Activated CD8-positive, alpha-beta memory T cell treated with anti-CD3 and anti-CD28 coated beads for 36 hours (primary cell): Measurements from ENCODE around the gene EPHX1. TPM values are rescaled to one million over a fixed set of nuclear protein-coding genes. Genes with fewer than 3 reads are reported as not detected.
"Not testable (repeated sequence)": the region's sequence is repeated elsewhere in the genome, so short reads cannot be mapped to it uniquely, and the experiment has no call there.

Experiments used
- CTCF ChIA-PET: fragments of 350-600 bp; sonication (Branson Sonifier 250); formaldehyde crosslinking; loops from one replicate; lab custom pipeline; 2021; ENCODE audit warnings: antibody characterized with exemption; lab: Charles Lee
- POLR2A ChIA-PET: fragments of 350-600 bp; sonication (Branson Sonifier 250); formaldehyde crosslinking; loops from one replicate; lab custom pipeline; 2021; ENCODE audit warnings: antibody characterized with exemption; lab: Charles Lee
- total RNA-seq, 2 experiments: library from RNA; stranded (reverse); gene quantifications; one replicate each; pipeline ENCODE4 v1.2.3, GENCODE V29; 2021

EPHX1 gene
- total RNA-seq, 2 experiments from 2014 or later: 1.8 to 2.4 TPM

GRCh38 chr1:225827076-225827475 lies 17.2 kb downstream of the EPHX1 start:
- CTCF ChIA-PET: no interaction called here
- POLR2A ChIA-PET: interaction anchor here (0.6 kb wide), 1 partner anchor 312 kb away, joined by 4 read pairs; no protein-coding TSS in a partner anchor

DNA sequence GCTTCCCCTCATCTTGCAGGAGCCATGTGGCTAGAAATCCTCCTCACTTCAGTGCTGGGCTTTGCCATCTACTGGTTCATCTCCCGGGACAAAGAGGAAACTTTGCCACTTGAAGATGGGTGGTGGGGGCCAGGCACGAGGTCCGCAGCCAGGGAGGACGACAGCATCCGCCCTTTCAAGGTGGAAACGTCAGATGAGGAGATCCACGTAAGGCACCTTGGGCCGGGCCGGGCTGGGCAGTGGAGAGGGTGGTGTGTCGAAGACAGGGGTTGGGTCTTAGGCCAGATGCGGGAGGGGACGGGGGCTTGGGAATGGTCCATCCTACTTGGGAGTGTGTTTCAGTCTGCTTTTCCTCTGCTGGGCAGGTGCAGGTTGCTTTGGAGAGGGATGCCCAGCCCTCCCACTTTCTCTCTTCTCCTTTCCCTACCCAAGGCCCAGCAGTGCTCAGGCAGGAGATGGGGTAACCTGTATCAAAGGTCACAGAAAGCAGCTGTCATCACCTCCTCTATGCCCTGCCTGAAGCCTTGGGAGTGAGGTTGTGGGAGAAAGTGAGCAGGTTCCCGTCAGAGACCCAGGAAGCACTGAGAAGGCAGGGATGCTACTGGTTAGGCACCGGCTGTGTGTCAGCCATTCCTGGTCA lies 18.9 kb downstream of the EPHX1 start:
- POLR2A ChIA-PET: interaction anchor here (0.6 kb wide), 1 partner anchor 40 kb away, joined by 3 read pairs; no protein-coding TSS in a partner anchor
- CTCF ChIA-PET: no interaction called here

DNA sequence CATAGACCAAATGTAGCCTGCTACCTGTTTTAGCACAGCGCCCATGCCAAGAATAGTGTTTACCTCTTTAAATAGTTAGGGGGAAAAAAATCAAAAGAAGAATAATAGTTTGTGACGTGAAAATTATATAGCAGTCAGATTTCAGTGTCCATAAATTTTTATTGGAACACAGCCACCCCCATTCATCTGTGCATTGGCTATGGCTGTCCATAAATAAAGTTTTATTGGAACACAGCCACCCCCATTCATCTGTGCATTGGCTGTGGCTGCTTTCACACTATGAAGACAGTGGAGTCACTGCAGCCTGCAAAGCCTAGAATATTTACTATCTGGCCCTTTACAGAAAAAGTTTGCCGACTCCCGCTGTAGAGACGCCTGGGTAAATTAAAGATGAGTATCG lies 20.9 kb downstream of the EPHX1 start:
- ChIA-PET POLR2A (no interaction called here), CTCF (no interaction called here)

GRCh38 chr1:225834417-225835329 lies 24.7 kb downstream of the EPHX1 start:
- ChIA-PET POLR2A (interaction anchor here (0.6 to 0.8 kb wide), 3 partner anchors 24 to 165 kb away, joined by 3 to 9 read pairs (median 3); partner anchors contain the start of genes PYCR2 and SDE2), CTCF (interaction anchor here (0.7 kb wide), 2 partner anchors 382 to 912 kb away, joined by 3 read pairs; no protein-coding TSS in a partner anchor)

DNA sequence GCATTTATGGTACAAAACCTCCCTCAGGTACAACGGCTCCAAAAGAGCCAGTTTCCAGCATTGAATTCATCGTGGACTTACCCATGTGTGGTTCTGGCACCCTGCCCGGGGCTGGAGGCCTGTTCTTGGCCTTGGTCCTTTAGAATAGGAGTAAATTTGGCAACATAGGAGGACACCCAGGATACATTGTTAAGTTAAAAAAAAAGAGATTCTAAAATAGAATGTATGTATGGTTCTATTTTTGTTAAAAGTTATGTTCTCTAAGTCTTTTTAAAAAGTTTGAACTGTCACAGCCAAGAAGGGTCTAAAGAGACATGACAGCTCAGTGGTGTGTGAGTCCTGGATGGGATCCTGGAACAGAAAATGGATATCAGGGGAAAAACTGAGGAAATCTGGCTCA lies 25.9 kb downstream of the EPHX1 start:
- CTCF ChIA-PET: interaction anchor here (0.6 kb wide), 1 partner anchor 9 kb away, joined by 3 read pairs; no protein-coding TSS in a partner anchor
- POLR2A ChIA-PET: no interaction called here

DNA sequence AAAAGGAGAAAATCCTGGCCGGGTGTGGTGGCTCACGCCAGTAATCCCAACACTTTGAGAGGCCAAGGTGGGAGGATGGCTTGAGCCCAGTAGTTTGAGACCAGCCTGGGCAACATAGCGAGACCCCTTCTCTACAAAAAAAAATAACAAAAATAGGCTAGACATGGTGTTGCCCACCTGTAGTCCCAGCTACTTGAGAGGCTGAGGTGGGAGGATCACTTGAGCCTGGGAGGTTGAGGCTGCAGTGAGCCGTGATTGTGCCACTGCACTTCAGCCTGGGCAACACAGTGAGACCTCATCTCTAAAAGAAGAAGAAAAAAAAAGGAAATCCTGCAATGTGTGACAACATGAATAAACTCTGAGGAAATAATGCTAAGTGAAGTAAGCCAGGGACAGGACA lies 26.4 kb downstream of the EPHX1 start:
- POLR2A ChIA-PET, CTCF ChIA-PET: not testable (repeated sequence)

DNA sequence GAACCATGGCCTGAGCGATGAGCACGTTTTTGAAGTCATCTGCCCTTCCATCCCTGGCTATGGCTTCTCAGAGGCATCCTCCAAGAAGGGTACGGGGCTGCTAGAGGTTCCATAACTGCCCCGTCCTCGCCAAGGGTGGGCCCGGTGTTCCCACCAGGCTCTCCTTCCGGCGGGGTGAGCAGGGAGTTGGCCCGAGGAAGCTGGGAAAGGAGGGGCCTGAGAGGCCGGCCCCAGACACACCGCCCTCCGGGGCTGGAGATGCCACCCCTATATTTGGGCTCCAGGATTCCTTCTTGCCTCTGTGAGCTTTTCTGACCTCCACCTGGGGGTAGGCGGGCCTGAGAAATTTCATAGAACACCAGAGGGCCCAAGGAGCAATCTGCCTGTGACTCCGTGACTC lies 28.9 kb downstream of the EPHX1 start:
- POLR2A ChIA-PET: interaction anchor here (0.6 kb wide), 1 partner anchor 186 kb away, joined by 3 read pairs; the partner anchor contains the start of gene ENAH
- CTCF ChIA-PET: no interaction called here

DNA sequence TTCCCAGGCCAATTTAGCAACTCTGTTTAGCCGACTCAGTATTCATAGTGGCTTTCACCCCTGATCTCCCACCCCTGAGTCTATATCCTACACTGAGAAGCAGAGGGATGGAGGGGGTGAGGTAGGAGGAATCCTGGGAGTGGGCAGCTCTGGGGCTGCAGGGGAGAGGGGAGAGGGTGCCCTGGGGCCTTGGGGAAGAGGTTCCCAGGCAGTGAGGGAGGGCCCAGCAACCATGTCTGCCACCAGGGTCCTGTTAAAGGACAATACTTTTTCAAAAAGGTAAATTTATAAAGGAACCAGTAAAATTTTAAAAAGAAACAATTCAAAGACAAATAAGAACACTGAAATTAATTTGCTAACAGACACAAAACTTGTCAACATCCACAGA lies 30.3 kb downstream of the EPHX1 start:
- POLR2A ChIA-PET: no interaction called here
- CTCF ChIA-PET: interaction anchor here (1.2 kb wide), 1 partner anchor 71 kb away, joined by 4 read pairs; no protein-coding TSS in a partner anchor

GRCh38 chr1:225840713-225841112 lies 30.8 kb downstream of the EPHX1 start:
- ChIA-PET POLR2A (no interaction called here), CTCF (interaction anchor here (1.2 kb wide), 1 partner anchor 70 kb away, joined by 4 read pairs; no protein-coding TSS in a partner anchor)

GRCh38 chr1:225842074-225842473 lies 32.1 kb downstream of the EPHX1 start:
- ChIA-PET CTCF (no interaction called here), POLR2A (no interaction called here)

GRCh38 chr1:225842788-225843425 lies 33.0 kb downstream of the EPHX1 start:
- ChIA-PET CTCF (no interaction called here), POLR2A (no interaction called here)

DNA sequence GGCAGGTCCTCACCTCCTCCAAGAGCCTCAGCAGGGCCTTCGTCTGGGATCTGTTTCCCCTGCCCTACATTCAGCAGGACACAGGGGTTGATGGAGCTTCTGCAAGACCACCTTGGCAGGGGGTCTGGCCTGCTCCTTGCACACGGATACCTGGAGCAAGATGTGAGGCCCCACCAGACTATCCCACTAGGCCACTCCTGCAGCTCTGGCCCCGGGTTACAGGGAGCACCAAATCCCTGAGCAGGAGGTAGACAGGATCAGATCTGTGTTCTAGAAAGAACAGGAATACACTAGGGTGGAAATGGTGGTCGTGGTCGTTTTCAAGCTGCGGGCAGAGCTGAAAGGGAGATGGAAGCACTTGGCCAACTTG lies 33.5 kb downstream of the EPHX1 start:
- ChIA-PET POLR2A (no interaction called here), CTCF (no interaction called here)

DNA sequence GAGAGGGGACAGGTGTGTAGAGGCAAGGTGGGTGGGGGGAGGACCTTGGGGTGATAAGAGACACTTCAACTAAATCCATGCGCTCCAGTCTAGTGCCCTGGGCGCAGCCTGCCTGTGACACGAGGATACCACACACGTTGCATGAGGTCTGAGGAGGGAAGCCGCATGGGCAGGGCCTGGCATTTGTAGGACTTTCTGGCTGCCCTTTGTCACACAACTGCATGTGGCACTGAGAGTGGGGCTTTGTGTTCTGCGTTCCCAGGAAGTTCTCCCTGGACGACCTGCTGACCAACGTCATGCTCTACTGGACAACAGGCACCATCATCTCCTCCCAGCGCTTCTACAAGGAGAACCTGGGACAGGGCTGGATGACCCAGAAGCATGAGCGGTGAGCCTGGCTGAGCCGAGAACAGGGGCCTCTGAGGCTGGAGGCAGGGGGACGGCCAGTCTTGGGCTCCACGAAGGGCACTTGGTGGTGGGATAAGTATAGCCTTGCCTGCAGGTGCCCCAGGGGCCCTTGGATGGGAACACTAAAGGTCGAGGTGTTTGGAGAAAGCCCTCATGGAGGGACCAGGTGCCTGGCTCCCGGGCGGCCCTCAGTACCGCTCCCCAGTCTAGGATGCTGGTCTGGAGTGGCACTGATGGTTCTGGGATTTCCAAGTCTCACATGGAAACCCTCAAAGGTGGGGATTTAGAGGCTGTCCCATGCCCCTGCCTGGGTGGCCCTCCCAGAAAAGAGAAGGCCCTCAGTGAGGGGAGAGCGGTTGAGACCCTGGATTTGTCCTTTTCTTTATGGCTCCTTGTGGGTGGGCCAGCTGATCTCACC lies 34.5 kb downstream of the EPHX1 start:
- ChIA-PET CTCF (interaction anchor here (0.6 to 1.9 kb wide), 2 partner anchors 9 to 371 kb away, joined by 3 to 5 read pairs; no protein-coding TSS in a partner anchor), POLR2A (interaction anchor here (0.5 kb wide), 1 partner anchor 64 kb away, joined by 3 read pairs; no protein-coding TSS in a partner anchor)

GRCh38 chr1:225845097-225845496 lies 35.2 kb downstream of the EPHX1 start:
- ChIA-PET CTCF (interaction anchor here (0.6 to 1.9 kb wide), 2 partner anchors 10 to 372 kb away, joined by 3 to 5 read pairs; no protein-coding TSS in a partner anchor), POLR2A (interaction anchor here (0.5 kb wide), 1 partner anchor 65 kb away, joined by 3 read pairs; no protein-coding TSS in a partner anchor)

DNA sequence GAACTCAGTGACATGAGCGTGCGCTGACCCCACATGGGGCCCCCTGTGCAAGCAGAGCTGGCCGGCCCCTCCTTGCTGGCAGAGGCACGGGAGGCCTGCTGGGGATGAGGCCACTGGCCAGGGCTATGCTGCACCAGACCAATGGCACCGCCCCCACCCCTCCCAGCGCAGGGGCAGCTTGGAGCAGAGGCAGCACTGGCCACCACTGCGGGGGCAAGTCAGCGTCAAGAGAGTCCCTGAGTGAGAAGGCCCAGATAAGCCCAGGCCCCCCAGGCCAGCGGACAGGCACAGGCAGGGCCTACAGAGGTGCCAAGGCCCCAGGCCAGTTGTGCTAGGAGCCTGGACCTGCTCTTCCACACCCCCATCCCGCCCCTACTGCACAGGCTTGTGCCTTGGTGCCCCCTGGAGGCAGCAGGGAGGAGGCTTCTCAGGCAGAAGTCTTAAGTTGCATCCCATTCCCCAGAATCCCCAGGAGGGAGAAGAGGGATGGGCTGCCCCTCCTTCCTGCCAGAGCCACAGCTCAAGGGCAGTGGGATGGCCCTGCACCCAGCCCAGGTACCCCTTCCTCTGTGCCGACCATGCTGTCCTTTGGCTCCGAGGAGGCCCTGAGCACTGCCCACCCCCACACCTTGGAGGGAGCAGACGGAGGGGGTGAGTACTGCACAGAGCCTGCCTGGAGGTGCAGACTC lies 35.8 kb downstream of the EPHX1 start:
- POLR2A ChIA-PET: interaction anchor here (0.6 kb wide), 1 partner anchor 73 kb away, joined by 5 read pairs; no protein-coding TSS in a partner anchor

DNA sequence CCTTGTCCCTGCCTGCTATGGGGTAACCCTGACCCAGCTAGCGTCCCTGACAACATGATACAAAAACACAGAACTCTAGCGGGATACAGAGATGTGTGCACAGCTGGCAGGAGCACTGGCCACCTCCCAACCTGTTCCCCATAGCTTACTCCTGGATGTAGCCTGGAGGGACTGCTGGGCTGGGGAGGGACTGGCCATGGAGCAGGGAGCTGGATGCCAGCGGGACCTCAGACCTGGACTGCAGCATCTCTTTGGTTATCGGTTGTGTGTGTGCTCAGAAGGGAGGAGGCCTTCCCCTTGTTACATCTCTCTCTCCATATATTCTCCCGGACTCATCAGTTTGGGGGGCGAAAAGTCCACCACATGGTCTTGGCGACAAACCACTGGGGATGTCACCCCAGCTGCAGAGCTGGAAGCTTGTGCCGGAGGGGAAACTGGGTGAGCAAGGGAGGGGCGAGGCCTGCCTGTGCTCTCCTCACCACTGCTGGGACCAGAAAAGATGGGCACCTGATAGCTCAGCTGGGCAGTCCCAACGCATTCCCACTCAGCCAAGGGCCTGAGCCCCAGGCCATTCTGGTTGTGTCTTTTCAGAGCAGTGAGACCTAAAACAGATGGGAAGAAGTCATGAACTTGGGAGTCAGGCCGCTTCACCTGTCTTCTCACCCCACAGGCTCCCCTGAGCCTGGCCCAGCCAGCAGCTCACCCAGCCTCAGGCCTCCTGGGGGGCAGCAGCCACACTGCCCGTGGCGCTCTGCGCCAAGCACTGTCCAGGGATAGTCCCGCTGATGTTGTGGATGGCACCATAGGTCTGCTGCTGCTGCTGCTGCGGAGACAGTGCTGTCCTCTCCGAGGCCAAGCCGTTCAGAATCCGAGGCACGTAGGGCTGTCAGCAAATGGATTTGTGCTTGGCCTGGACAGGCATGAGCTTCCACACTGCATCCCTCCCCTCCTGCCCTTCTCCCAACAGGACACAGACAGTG lies 36.7 kb downstream of the EPHX1 start:
- ChIA-PET CTCF (interaction anchor here (0.6 to 1.9 kb wide), 2 partner anchors 83 to 373 kb away, joined by 5 to 6 read pairs; no protein-coding TSS in a partner anchor), POLR2A (interaction anchor here (0.5 to 0.6 kb wide), 2 partner anchors 13 to 72 kb away, joined by 4 to 5 read pairs; no protein-coding TSS in a partner anchor)

More for the DNA sequence above, 35.8 kb downstream of the EPHX1 start:
- CTCF ChIA-PET: interaction anchor here (1.9 kb wide), 1 partner anchor 372 kb away, joined by 5 read pairs; no protein-coding TSS in a partner anchor
